ENCODE measurements around the gene PACRG. TPM values are rescaled to one million over a fixed set of nuclear protein-coding genes. Genes with fewer than 3 reads are reported as not detected.

Gene PACRG
- total and polyA plus RNA-seq, 2 of the 8 experiments (the other 6 are each of a cell fraction or from before 2014, with no cell fraction given): 0.44 to 0.54 TPM

DNA sequence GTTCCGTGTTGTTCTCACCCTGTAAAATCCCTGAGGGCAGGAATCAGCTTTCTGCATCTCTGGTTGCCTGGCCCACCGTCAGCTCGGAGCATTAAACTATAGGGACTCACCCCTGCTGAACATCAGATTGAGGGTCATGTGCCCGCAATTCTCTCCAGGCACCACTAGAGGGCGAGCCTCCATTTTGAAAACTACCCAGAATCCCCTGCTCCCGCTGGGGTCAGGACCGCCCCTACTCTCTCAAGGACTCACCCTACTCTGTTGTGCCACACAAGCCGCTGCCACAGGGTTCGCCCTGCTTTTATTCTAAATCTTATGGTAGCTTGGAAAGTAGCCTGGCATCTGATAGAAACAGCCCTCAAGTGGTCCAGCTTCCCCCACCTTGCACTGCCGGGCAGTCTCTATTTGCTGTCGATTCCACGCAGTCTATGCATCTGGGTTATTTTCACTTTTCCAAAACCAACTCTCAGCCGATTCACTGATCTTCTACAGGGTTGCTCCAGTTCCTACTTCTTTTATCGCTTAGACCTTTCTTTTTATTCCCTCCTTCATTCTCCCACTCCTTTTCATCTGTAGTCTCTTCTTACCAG, 442.6 kb downstream of the PACRG start:
- Histone ChIP-seq H3K4me3 (ENCODE audit: extremely low read depth in 1 of 4, insufficient read depth in 2 of 4, low read depth in 3 of 4, low read length in 4 of 4) (no peak overlapping the region), H3K9me3 (ENCODE audit: insufficient read depth in 2 of 2, low read depth in 1 of 2, low read length in 1 of 2) (peaks cover 0 to 3% of the 10 kb centered on the region in 2 experiments; a peak in 2 of 4 replicates), H2AFZ (ENCODE audit: low read length) (no peak overlapping the region), H3K9ac (replicated peaks in 1 of 4; ENCODE audit: extremely low read depth in 1 of 4, low read depth in 3 of 4, low read length in 3 of 4) (no peak overlapping the region), H3K14ac (ENCODE audit: insufficient read length) (no peak overlapping the region), H3K18ac (ENCODE audit: extremely low read depth, low read length) (no peak overlapping the region), H2BK15ac (ENCODE audit: low read length) (no peak overlapping the region), H2BK20ac (ENCODE audit: low read length) (no peak overlapping the region), H3K36me3 (ENCODE audit: control insufficient read depth in 2 of 4, insufficient read depth in 4 of 4, low read length in 3 of 4) (no peaks in the 10 kb centered on the region), H3K4me1 (replicated peaks in 1 of 4; ENCODE audit: control insufficient read depth in 3 of 4, insufficient read depth in 4 of 4, low read length in 3 of 4) (no peaks in the 10 kb centered on the region), H3K79me1 (ENCODE audit: low read depth, low read length) (no peaks in the 10 kb centered on the region), H3K23me2 (ENCODE audit: low read depth, low read length) (no peaks in the 10 kb centered on the region), H3K4me2 (ENCODE audit: insufficient read depth in 1 of 2, low read depth in 2 of 2, low read length in 2 of 2) (no peak overlapping the region), H4K8ac (ENCODE audit: extremely low read depth, insufficient read depth, low read length) (no peak overlapping the region), H3K4ac (replicated peaks; ENCODE audit: insufficient read length, low read depth, low read length) (no peak overlapping the region), H4K5ac (ENCODE audit: insufficient read length, low read depth, low read length) (no peak overlapping the region), H3K27me3 (replicated peaks in 1 of 4; ENCODE audit: control insufficient read depth in 3 of 4, extremely low read depth in 1 of 4, insufficient read depth in 3 of 4, low read length in 3 of 4) (no peaks in the 10 kb centered on the region), H2BK5ac (ENCODE audit: low read depth, low read length) (no peak overlapping the region), H2BK120ac (replicated peaks; ENCODE audit: low read depth, low read length) (no peak overlapping the region), H3K79me2 (ENCODE audit: control insufficient read depth in 1 of 2, insufficient read depth in 2 of 2, low read length in 2 of 2) (no peaks in the 10 kb centered on the region), H4K20me1 (replicated peaks in 1 of 2; ENCODE audit: control insufficient read depth in 1 of 2, insufficient read depth in 2 of 2, low read length in 2 of 2) (no peaks in the 10 kb centered on the region), H3K23ac (ENCODE audit: insufficient read length) (no peak overlapping the region), H3K56ac (replicated peaks; ENCODE audit: insufficient read length, low read depth, low read length) (no peak overlapping the region), H2BK12ac (ENCODE audit: low read depth, low read length) (no peak overlapping the region), H3K27ac (ENCODE audit: low read depth, low read length) (no peak overlapping the region), H2AK5ac (ENCODE audit: low read depth, low read length) (no peak overlapping the region), H4K91ac (replicated peaks; ENCODE audit: insufficient read length, low read length) (no peak overlapping the region)
- peak; percentile 42 for FAIRE-seq
- ChIA-PET POLR2A (ENCODE audit: partially characterized antibody) (no interaction called here), CTCF (ENCODE audit: partially characterized antibody) (interaction anchor here (0.6 to 3.1 kb wide), 42 partner anchors 8 to 464 kb away, joined by 3 to 19 read pairs (median 4); no protein-coding TSS in a partner anchor)
- peak in 1 of 2 experiments; percentile 73 for DNase-seq (ENCODE audit: low read depth in 1 of 2, low spot score in 2 of 2)
- WGBS, 2 experiments (ENCODE audit: extremely low coverage in 1 of 2, insufficient coverage in 1 of 2, insufficient read length in 1 of 2, insufficient replicate concordance in 2 of 2, low coverage in 1 of 2, low lambda C conversion rate in 2 of 2, missing lambda C conversion rate in 1 of 2): 89% methylated on average over 14 of the region's 14 CpGs; no CpG with 5 or more reads in 1 of the 2 experiments
- TF ChIP-seq ATF2 (IDR thresholded peaks at IDR 0.05; ENCODE audit: low read length) (no peak), RFX5 (IDR thresholded peaks at IDR 0.05; ENCODE audit: borderline replicate concordance, low read depth, low read length) (no peak), TAF7 (optimal IDR thresholded peaks at IDR 0.05; ENCODE audit: borderline replicate concordance, low read depth, low read length) (no peak), SIRT6 (IDR thresholded peaks at IDR 0.05; ENCODE audit: low read length) (no peak), ASH2L (IDR thresholded peaks at IDR 0.05; ENCODE audit: low read length) (no peak), SAP30 (IDR thresholded peaks at IDR 0.05; ENCODE audit: insufficient read depth, insufficient replicate concordance, low read length) (no peak), POLR2AphosphoS5 (IDR thresholded peaks at IDR 0.05; ENCODE audit: low read depth, low read length) (no peak), SP2 (IDR thresholded peaks at IDR 0.05; ENCODE audit: low read length) (no peak), RAD21 (IDR thresholded peaks at IDR 0.05 in 1 of 2, conservative IDR thresholded peaks at IDR 0.05 in 1 of 2; ENCODE audit: low read depth in 2 of 2, low read length in 2 of 2) (peak; percentile 34 to 54; a peak in 3 of 4 replicates), YY1 (IDR thresholded peaks at IDR 0.05; ENCODE audit: low read depth, low read length) (peak; percentile 67), CBX8 (IDR thresholded peaks at IDR 0.05; ENCODE audit: borderline replicate concordance, low read depth, low read length) (no peak), GABPA (IDR thresholded peaks at IDR 0.05; ENCODE audit: borderline replicate concordance, insufficient read depth, low read length) (no peak)
